ENCODE measurements around the gene SLC25A25. TPM values are rescaled to one million over a fixed set of nuclear protein-coding genes. Genes with fewer than 3 reads are reported as not detected.

The SLC25A25 gene
- total and polyA plus RNA-seq, 2 donors (not counting 3 experiments of a cell fraction or from before 2014, with no cell fraction given): 18.1 to 20.2 TPM

DNA sequence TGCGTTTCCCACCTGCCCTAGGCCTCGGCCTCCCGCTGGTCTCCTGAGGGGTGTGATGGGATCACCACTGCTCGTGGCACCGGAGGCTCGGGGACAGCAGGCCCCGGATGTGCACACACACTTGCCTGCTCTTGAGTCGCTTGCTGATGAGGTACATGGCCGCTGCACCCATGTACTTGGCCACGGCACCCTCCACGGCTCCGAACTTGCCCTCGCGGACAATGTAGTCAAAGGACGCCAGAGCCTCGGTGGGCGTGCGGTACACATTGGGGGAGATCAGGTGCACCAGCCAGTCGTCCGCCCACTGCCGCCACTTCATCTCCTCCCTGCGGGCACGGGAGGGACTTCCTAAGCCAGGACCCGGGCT is 54.8 kb downstream of the SLC25A25 start:
- Histone ChIP-seq H3K9me1 (replicated peaks; ENCODE audit: control insufficient read depth, extremely low read depth, insufficient read depth, low read length) (no peaks in the 10 kb centered on the region), H3K4me1 (ENCODE audit: control insufficient read depth, extremely low read depth, insufficient read depth, low read length) (peaks cover 6% of the 10 kb centered on the region), H3K27me3 (ENCODE audit: control insufficient read depth in 2 of 2, insufficient read depth in 2 of 2, low read length in 2 of 2) (no peaks in the 10 kb centered on the region), H3K36me3 (ENCODE audit: control insufficient read depth in 2 of 2, extremely low read depth in 1 of 2, insufficient read depth in 2 of 2, low read length in 2 of 2) (peaks cover 0 to 16% of the 10 kb centered on the region in 2 experiments), H3K4me3 (replicated peaks in 1 of 3; ENCODE audit: insufficient read depth in 1 of 3, low read depth in 1 of 3, low read length in 3 of 3) (no peak overlapping the region), H4K20me1 (replicated peaks; ENCODE audit: control insufficient read depth, extremely low read depth, insufficient read depth, low read length) (no peaks in the 10 kb centered on the region), H3K27ac (ENCODE audit: insufficient read depth, low read depth, low read length) (no peak overlapping the region), H3K79me2 (ENCODE audit: control insufficient read depth, insufficient read depth, low read length) (peaks cover 11% of the 10 kb centered on the region), H3K4me2 (ENCODE audit: insufficient read depth, low read length) (no peak overlapping the region), H3K9ac (replicated peaks; ENCODE audit: extremely low read depth, insufficient read depth, low read length) (no peak overlapping the region), H2AFZ (ENCODE audit: low read depth, low read length) (no peak overlapping the region), H3K9me3 (replicated peaks; ENCODE audit: control insufficient read depth, insufficient read depth, low read length) (no peaks in the 10 kb centered on the region)
- TF ChIP-seq POLR2AphosphoS5 (IDR thresholded peaks at IDR 0.05; ENCODE audit: insufficient read depth, low read depth, low read length): no peak
- no peak for TF ChIP-seq GATA2 (IDR thresholded peaks at IDR 0.05; ENCODE audit: insufficient read depth, insufficient read length, low read depth, low read length)
- TF ChIP-seq, protein P1, sequence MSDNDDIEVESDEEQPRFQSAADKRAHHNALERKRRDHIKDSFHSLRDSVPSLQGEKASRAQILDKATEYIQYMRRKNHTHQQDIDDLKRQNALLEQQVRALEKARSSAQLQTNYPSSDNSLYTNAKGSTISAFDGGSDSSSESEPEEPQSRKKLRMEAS (IDR thresholded peaks at IDR 0.05; ENCODE audit: insufficient read depth, insufficient read length): no peak
- TF ChIP-seq, protein P2, sequence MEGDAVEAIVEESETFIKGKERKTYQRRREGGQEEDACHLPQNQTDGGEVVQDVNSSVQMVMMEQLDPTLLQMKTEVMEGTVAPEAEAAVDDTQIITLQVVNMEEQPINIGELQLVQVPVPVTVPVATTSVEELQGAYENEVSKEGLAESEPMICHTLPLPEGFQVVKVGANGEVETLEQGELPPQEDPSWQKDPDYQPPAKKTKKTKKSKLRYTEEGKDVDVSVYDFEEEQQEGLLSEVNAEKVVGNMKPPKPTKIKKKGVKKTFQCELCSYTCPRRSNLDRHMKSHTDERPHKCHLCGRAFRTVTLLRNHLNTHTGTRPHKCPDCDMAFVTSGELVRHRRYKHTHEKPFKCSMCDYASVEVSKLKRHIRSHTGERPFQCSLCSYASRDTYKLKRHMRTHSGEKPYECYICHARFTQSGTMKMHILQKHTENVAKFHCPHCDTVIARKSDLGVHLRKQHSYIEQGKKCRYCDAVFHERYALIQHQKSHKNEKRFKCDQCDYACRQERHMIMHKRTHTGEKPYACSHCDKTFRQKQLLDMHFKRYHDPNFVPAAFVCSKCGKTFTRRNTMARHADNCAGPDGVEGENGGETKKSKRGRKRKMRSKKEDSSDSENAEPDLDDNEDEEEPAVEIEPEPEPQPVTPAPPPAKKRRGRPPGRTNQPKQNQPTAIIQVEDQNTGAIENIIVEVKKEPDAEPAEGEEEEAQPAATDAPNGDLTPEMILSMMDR (IDR thresholded peaks at IDR 0.05; ENCODE audit: extremely low read depth in 1 of 2, insufficient read depth in 1 of 2, low read depth in 1 of 2, low read length in 2 of 2): no peak
- no peak for TF ChIP-seq JUN (IDR thresholded peaks at IDR 0.05; ENCODE audit: borderline replicate concordance, insufficient read depth, insufficient read length, low read depth)
- TF ChIP-seq MYC (IDR thresholded peaks at IDR 0.05; ENCODE audit: low read depth, low read length): no peak
- TF ChIP-seq FOS (IDR thresholded peaks at IDR 0.05; ENCODE audit: borderline replicate concordance, insufficient read depth, low read length): no peak
- no peak for TF ChIP-seq EZH2 (IDR thresholded peaks at IDR 0.05; ENCODE audit: borderline replicate concordance, low read depth, low read length, severe bottlenecking)
- TF ChIP-seq POLR2A (IDR thresholded peaks at IDR 0.05; ENCODE audit: low read depth, low read length): no peak
- FAIRE-seq (no peak), DNase-seq (ENCODE audit: low read depth, low spot score) (no peak)
- no TSS peak for BruUV-seq (replicated peaks)
- dilution Hi-C loops (cut with MboI; ENCODE audit: extremely low pct_ligation_motif_present, low sequenced_read_pairs): no loop called here
- CTCF ChIA-PET: no interaction called here
- POLR2A ChIA-PET: no interaction called here
- intact Hi-C loops (cut with micrococcal nuclease): no loop called here

Measured in endothelial cell of umbilical vein (primary cell).